SK-N-SH (cell line): ENCODE measurements around the gene DDAH1. TPM values are rescaled to one million over a fixed set of nuclear protein-coding genes. Genes with fewer than 3 reads are reported as not detected.
"Not testable (repeated sequence)": the region's sequence is repeated elsewhere in the genome, so short reads cannot be mapped to it uniquely, and the experiment has no call there.

Experiments used
- CTCF ChIA-PET: fragments of 300-600, 350-600 bp; formaldehyde crosslinking; extraction: SDS; loops from one replicate; lab custom pipeline; 2021; lab: Yijun Ruan, JAX
- POLR2A ChIA-PET: fragments of 350-600 bp; sonication (Branson Sonifier 250); formaldehyde crosslinking; extraction: SDS; loops from one replicate; lab custom pipeline; 2020; ENCODE audit warnings: antibody characterized with exemption, inconsistent platforms; lab: Yijun Ruan, JAX
- DNase-seq: peaks from one replicate; pipeline ENCODE4 v3.0.0; 2012
- H2AFZ ChIP-seq: fragments of 200-600 bp; sonication (generic); 2 replicates; pipeline ENCODE4 v1.8.1; 2016; ENCODE audit warnings: antibody characterized with exemption, mild to moderate bottlenecking, low read depth
- H3F3A ChIP-seq: fragments of 200-600 bp; sonication (generic); replicated peaks from 2 replicates; pipeline ENCODE3; 2016; ENCODE audit warnings: antibody characterized with exemption, mild to moderate bottlenecking; ENCODE audit not compliant: insufficient read depth
- H3K27ac ChIP-seq, 2 experiments: fragments of 200-500 bp in 1 of 2; fragments of 200-600 bp in 1 of 2; sonication (Bioruptor generic) in 1 of 2; sonication (generic), shearing (Covaris generic) in 1 of 2; 2 replicates each; pipeline versions ENCODE4 v1.5.1 to v1.6.1; 2014 to 2016; ENCODE audit warnings: low read depth in 2 of 2, inconsistent platforms in 1 of 2, low read length in 1 of 2, mild to moderate bottlenecking in 1 of 2, mixed read lengths in 1 of 2
- H3K27me3 ChIP-seq: fragments of 200-600 bp; sonication (generic), shearing (Covaris generic); 2 replicates; pipeline ENCODE4 v1.6.1; 2016; ENCODE audit warnings: mixed run types; ENCODE audit not compliant: insufficient read depth
- H3K36me3 ChIP-seq, 2 experiments: fragments of 200-500 bp in 1 of 2; fragments of 200-600 bp in 1 of 2; sonication (Bioruptor generic) in 1 of 2; sonication (generic) in 1 of 2; replicated peaks in 1 of 2; 2 replicates each; pipeline versions ENCODE3 to v1.5.1; 2014 to 2016; ENCODE audit warnings: low read length in 1 of 2, mild to moderate bottlenecking in 1 of 2; ENCODE audit not compliant: insufficient read depth in 2 of 2, control insufficient read depth in 1 of 2
- H3K4me1 ChIP-seq, 2 experiments: fragments of 200-500 bp in 1 of 2; fragments of 200-600 bp in 1 of 2; sonication (Bioruptor generic) in 1 of 2; sonication (generic), shearing (Covaris generic) in 1 of 2; 2 replicates each; pipeline versions ENCODE4 v1.5.1 to v1.6.1; 2014 to 2016; ENCODE audit warnings: low read depth in 1 of 2, low read length in 1 of 2, mixed run types in 1 of 2; ENCODE audit not compliant: insufficient read depth in 2 of 2, control insufficient read depth in 1 of 2
- H3K4me2 ChIP-seq: fragments of 200-600 bp; sonication (generic), shearing (Covaris generic); 2 replicates; pipeline ENCODE4 v1.6.1; 2017; ENCODE audit warnings: mixed run types
- H3K4me3 ChIP-seq, 2 experiments: fragments of 200-500 bp in 1 of 2; fragments of 200-600 bp in 1 of 2; sonication (Bioruptor generic) in 1 of 2; sonication (generic), shearing (Covaris generic) in 1 of 2; 2 replicates each; pipeline versions ENCODE4 v1.5.1 to v1.8.1; 2014 to 2016; ENCODE audit warnings: low read depth in 2 of 2, inconsistent platforms in 1 of 2, low read length in 1 of 2, mild to moderate bottlenecking in 1 of 2, mixed read lengths in 1 of 2, moderate library complexity in 1 of 2
- H3K79me2 ChIP-seq: fragments of 200-600 bp; sonication (generic); 2 replicates; pipeline ENCODE4 v1.8.1; 2017; ENCODE audit warnings: mild to moderate bottlenecking; ENCODE audit not compliant: insufficient read depth
- H3K9ac ChIP-seq: fragments of 200-600 bp; sonication (generic); 2 replicates; pipeline ENCODE4 v1.6.1; 2017; ENCODE audit warnings: mixed run types
- H3K9me2 ChIP-seq: fragments of 200-600 bp; sonication (generic); 2 replicates; pipeline ENCODE4 v1.6.1; 2017; ENCODE audit warnings: mixed run types
- H3K9me3 ChIP-seq: fragments of 200-600 bp; sonication (generic); 2 replicates; pipeline ENCODE4 v1.6.1; 2017; ENCODE audit warnings: mixed run types, mild to moderate bottlenecking, moderate library complexity
- H4K20me1 ChIP-seq: fragments of 200-600 bp; sonication (generic); 2 replicates; pipeline ENCODE4 v1.6.1; 2017; ENCODE audit warnings: mild to moderate bottlenecking, mixed run types; ENCODE audit not compliant: insufficient read depth
- ELF1 ChIP-seq: IDR thresholded peaks from 2 replicates; pipeline ENCODE4 v1.4.0; 2012
- EZH2phosphoT487 ChIP-seq: fragments of 200-600 bp; sonication (generic); IDR thresholded peaks from 2 replicates; pipeline ENCODE4 v1.6.1; 2017; ENCODE audit warnings: low read depth, mixed run types, mild to moderate bottlenecking, antibody characterized with exemption, moderate library complexity, borderline replicate concordance
- FOXJ3 ChIP-seq: sonication (generic); formaldehyde crosslinking; IDR thresholded peaks from 2 replicates; pipeline ENCODE4 v1.5.1; 2020; ENCODE audit warnings: mild to moderate bottlenecking, missing genetic modification reagents
- GATA2 ChIP-seq: sonication (generic); formaldehyde crosslinking; IDR thresholded peaks from 2 replicates; pipeline ENCODE4 v1.5.0; 2020; ENCODE audit warnings: mild to moderate bottlenecking, missing genetic modification reagents
- NFIC ChIP-seq: IDR thresholded peaks from 2 replicates; pipeline ENCODE4 v1.4.0; 2012; ENCODE audit warnings: borderline replicate concordance
- NRF1 ChIP-seq: IDR thresholded peaks from 2 replicates; pipeline ENCODE4 v1.6.1; 2012; ENCODE audit warnings: low read depth, mild to moderate bottlenecking, low read length
- POLR2AphosphoS5 ChIP-seq: IDR thresholded peaks from 2 replicates; pipeline ENCODE4 v1.6.1; 2012; ENCODE audit warnings: low read depth, low read length
- RAD21 ChIP-seq: IDR thresholded peaks from 2 replicates; pipeline ENCODE4 v1.6.1; 2012; ENCODE audit warnings: mild to moderate bottlenecking, low read length
- RCOR1 ChIP-seq: fragments of 150-350 bp; IDR thresholded peaks from 2 replicates; pipeline ENCODE4 v1.6.1; 2017; ENCODE audit warnings: antibody characterized with exemption, low read length
- RFX5 ChIP-seq: IDR thresholded peaks from 2 replicates; pipeline ENCODE4 v1.6.1; 2012; ENCODE audit warnings: mild to moderate bottlenecking, improper control_type of control experiment, low read length
- SMC3 ChIP-seq: IDR thresholded peaks from 2 replicates; pipeline ENCODE4 v1.6.1; 2012; ENCODE audit warnings: low read depth, low read length, improper control_type of control experiment
- TAF1 ChIP-seq: IDR thresholded peaks from 2 replicates; pipeline ENCODE4 v1.6.1; 2012; ENCODE audit warnings: low read depth, mild to moderate bottlenecking, low read length, moderate library complexity, borderline replicate concordance
- YY1 ChIP-seq: IDR thresholded peaks from 2 replicates; pipeline ENCODE4 v1.4.0; 2012; ENCODE audit warnings: low read depth, mild to moderate bottlenecking
- WGBS: methylation state at CpG from one replicate; pipeline ENCODE4 v1.1.6; 2017; ENCODE audit warnings: low lambda C conversion rate; 5-methylcytosine and 5-hydroxymethylcytosine counted together
- polyA plus RNA-seq, 3 experiments: library from polyadenylated mRNA; depleted of rRNA; stranded (reverse); fragments of >200 nt; gene quantifications; 2 replicates each; pipeline ENCODE4 v1.2.3, GENCODE V29; 2012
- TF ChIP-seq, protein P1 (sequence below): IDR thresholded peaks from 2 replicates; pipeline ENCODE4 v1.4.0; 2012; ENCODE audit warnings: low read depth, borderline replicate concordance
- TF ChIP-seq, protein P2 (sequence below): IDR thresholded peaks from 2 replicates; pipeline ENCODE4 v1.4.0; 2012; ENCODE audit warnings: low read depth, borderline replicate concordance
- TF ChIP-seq, protein P3 (sequence below): fragments of 200-600 bp; sonication (generic); IDR thresholded peaks from 2 replicates; pipeline ENCODE4 v1.6.1; 2017; ENCODE audit warnings: antibody characterized with exemption, mild to moderate bottlenecking, moderate library complexity

The DDAH1 gene
- polyA plus RNA-seq, 1 of the 3 experiments (the other 2 are of a cell fraction) = 64.3 TPM

DNA sequence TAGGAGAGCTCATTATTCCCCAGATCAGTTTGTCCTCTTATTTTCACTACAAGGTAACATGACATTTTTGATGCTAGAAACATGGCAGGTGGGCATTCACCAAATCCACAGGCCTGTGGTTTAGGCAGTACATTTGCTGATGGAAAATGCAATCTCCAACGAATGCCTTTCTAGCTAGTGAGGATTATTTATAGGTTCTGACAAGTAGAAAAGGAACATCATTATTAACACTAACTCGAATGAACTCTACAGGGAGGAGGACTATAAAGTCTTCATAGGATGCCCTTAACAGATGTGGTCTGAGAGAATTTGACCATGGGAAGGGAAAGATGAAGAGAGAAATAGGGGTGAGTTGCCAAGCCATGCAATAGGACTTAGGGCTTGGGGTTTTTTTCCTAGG, 117.1 kb downstream of the DDAH1 start (continued):
- no peak for TF ChIP-seq RAD21
- TF ChIP-seq NRF1 = no peak
- no peak for TF ChIP-seq EZH2phosphoT487
- no peak for TF ChIP-seq ELF1
- TF ChIP-seq RCOR1 = no peak
- TF ChIP-seq, all 33 proteins: peak for 0

DNA sequence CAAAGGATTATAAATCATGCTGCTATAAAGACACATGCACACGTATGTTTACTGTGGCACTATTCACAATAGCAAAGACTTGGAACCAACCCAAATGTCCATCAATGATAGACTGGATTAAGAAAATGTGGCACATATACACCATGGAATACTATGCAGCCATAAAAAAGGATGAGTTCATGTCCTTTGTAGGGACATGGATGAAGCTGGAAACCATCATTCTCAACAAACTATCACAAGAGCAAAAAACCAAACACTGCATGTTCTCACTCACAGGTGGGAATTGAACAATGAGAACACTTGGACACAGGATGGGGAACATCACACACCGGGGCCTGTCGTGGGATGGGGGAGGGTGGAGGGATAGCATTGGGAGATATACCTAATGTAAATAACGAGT, 117.7 kb downstream of the DDAH1 start:
- 98% methylated on average over 4 of the region's 4 CpGs for WGBS
- CTCF ChIA-PET = interaction anchor here (1.6 kb wide), 1 partner anchor 39 kb away, joined by 6 read pairs; no protein-coding TSS in a partner anchor

DNA sequence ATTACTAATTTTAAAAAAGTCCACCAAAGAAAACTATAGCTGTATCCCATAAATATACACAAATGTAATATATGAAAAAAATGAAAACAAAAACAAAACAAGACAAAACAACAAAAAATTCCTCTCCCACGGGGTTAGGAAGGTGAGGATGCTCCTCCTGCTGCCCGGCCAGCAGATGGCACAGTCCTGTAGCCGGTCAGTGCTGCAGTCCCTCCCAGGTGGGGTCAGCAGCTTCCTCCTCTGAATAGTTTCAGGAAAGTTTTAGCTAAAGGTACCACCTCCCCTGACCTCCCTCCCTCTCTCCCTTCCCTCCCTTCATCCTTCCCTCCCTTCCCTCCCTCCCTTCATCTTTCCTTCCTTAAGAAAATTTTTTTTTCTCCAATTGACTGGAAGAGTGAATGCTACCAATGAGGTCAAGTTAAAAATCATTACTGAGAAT, 120.7 kb downstream of the DDAH1 start:
- POLR2A ChIA-PET = no interaction called here

More for the DNA sequence above, 117.7 kb downstream of the DDAH1 start:
- Histone ChIP-seq H3F3A (peaks cover 56% of the 10 kb centered on the region), H3K79me2 (peaks cover 72% of the 10 kb centered on the region), H3K36me3 (peaks cover 42 to 50% of the 10 kb centered on the region in 2 experiments), H3K4me1 (peaks cover 0 to 30% of the 10 kb centered on the region in 2 experiments)
- H4K20me1 ChIP-seq, H3K9ac ChIP-seq, H3K9me2 ChIP-seq, H3K4me2 ChIP-seq, H3K4me3 ChIP-seq, H2AFZ ChIP-seq, H3K27ac ChIP-seq, H3K27me3 ChIP-seq, H3K9me3 ChIP-seq, DNase-seq, POLR2A ChIA-PET: not testable (repeated sequence)

More for the DNA sequence above, 120.7 kb downstream of the DDAH1 start:
- Histone ChIP-seq H3K9ac (peak overlapping the region; percentile 67), H3K27me3 (no peaks in the 10 kb centered on the region), H3K4me3 (no peak overlapping the region), H3K9me2 (no peaks in the 10 kb centered on the region), H3K4me2 (peak overlapping the region; percentile 60), H4K20me1 (no peaks in the 10 kb centered on the region), H2AFZ (no peak overlapping the region), H3K9me3 (no peaks in the 10 kb centered on the region), H3K79me2 (peaks cover 71% of the 10 kb centered on the region), H3K4me1 (peaks cover 2 to 58% of the 10 kb centered on the region in 2 experiments), H3K36me3 (peaks cover 19 to 23% of the 10 kb centered on the region in 2 experiments), H3K27ac (peak overlapping the region; percentile 70 to 98; a peak in 3 of 4 replicates), H3F3A (peaks cover 51% of the 10 kb centered on the region)
- DNase-seq = peak; percentile 42
- WGBS = 3% methylated on average over 3 of the region's 3 CpGs
- CTCF ChIA-PET = interaction anchor here (0.6 to 3.1 kb wide), 18 partner anchors 8 to 348 kb away, joined by 3 to 13 read pairs (median 4); partner anchors contain the start of genes C1orf52 and CCN1
- TF ChIP-seq GATA2 (CRISPR knock-in tag) (no peak), FOXJ3 (CRISPR knock-in tag) (no peak), SMC3 (peak; percentile 65), TAF1 (no peak), RFX5 (no peak), YY1 (no peak), NFIC (no peak), RAD21 (peak; percentile 65), POLR2AphosphoS5 (no peak)
- TF ChIP-seq, protein P1, sequence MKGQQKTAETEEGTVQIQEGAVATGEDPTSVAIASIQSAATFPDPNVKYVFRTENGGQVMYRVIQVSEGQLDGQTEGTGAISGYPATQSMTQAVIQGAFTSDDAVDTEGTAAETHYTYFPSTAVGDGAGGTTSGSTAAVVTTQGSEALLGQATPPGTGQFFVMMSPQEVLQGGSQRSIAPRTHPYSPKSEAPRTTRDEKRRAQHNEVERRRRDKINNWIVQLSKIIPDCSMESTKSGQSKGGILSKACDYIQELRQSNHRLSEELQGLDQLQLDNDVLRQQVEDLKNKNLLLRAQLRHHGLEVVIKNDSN = no peak
- TF ChIP-seq, protein P2, sequence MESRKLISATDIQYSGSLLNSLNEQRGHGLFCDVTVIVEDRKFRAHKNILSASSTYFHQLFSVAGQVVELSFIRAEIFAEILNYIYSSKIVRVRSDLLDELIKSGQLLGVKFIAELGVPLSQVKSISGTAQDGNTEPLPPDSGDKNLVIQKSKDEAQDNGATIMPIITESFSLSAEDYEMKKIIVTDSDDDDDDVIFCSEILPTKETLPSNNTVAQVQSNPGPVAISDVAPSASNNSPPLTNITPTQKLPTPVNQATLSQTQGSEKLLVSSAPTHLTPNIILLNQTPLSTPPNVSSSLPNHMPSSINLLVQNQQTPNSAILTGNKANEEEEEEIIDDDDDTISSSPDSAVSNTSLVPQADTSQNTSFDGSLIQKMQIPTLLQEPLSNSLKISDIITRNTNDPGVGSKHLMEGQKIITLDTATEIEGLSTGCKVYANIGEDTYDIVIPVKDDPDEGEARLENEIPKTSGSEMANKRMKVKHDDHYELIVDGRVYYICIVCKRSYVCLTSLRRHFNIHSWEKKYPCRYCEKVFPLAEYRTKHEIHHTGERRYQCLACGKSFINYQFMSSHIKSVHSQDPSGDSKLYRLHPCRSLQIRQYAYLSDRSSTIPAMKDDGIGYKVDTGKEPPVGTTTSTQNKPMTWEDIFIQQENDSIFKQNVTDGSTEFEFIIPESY = no peak
- TF ChIP-seq, protein P3, sequence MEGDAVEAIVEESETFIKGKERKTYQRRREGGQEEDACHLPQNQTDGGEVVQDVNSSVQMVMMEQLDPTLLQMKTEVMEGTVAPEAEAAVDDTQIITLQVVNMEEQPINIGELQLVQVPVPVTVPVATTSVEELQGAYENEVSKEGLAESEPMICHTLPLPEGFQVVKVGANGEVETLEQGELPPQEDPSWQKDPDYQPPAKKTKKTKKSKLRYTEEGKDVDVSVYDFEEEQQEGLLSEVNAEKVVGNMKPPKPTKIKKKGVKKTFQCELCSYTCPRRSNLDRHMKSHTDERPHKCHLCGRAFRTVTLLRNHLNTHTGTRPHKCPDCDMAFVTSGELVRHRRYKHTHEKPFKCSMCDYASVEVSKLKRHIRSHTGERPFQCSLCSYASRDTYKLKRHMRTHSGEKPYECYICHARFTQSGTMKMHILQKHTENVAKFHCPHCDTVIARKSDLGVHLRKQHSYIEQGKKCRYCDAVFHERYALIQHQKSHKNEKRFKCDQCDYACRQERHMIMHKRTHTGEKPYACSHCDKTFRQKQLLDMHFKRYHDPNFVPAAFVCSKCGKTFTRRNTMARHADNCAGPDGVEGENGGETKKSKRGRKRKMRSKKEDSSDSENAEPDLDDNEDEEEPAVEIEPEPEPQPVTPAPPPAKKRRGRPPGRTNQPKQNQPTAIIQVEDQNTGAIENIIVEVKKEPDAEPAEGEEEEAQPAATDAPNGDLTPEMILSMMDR = peak; percentile 82
